Karpas-422 (cell line): ENCODE measurements around the gene CCDC33. TPM values are rescaled to one million over a fixed set of nuclear protein-coding genes. Genes with fewer than 3 reads are reported as not detected.
A peak's percentile ranks its signal among the peaks of the same experiment; 100 is the strongest.

ENCODE experiments used
- DNase-seq: peaks from one replicate; pipeline ENCODE4 v3.0.0-alpha.2; 2015
- H2AFZ ChIP-seq: fragments of 200-600 bp; sonication (generic); 2 replicates; pipeline ENCODE4 v1.6.1; 2014; ENCODE audit warnings: antibody characterized with exemption, low read length, mixed read lengths
- H3K27ac ChIP-seq: fragments of 200-600 bp; sonication (generic); 2 replicates; pipeline ENCODE4 v1.5.1; 2014; ENCODE audit warnings: mild to moderate bottlenecking, low read length, moderate library complexity
- H3K27me3 ChIP-seq: fragments of 200-600 bp; sonication (generic); 2 replicates; pipeline ENCODE4 v1.6.1; 2014; ENCODE audit warnings: low read length, mixed read lengths
- H3K36me3 ChIP-seq: fragments of 200-600 bp; sonication (generic); 2 replicates; pipeline ENCODE4 v1.6.1; 2014; ENCODE audit warnings: low read length, mixed read lengths; ENCODE audit not compliant: insufficient read depth
- H3K4me1 ChIP-seq: fragments of 200-600 bp; sonication (generic); 2 replicates; pipeline ENCODE4 v1.6.1; 2014; ENCODE audit warnings: mild to moderate bottlenecking, low read length, mixed read lengths
- H3K4me2 ChIP-seq: fragments of 200-600 bp; sonication (generic); 2 replicates; pipeline ENCODE4 v1.6.1; 2014; ENCODE audit warnings: low read length, low read depth, mild to moderate bottlenecking; ENCODE audit not compliant: poor library complexity, severe bottlenecking
- H3K4me3 ChIP-seq: fragments of 200-600 bp; sonication (generic); 2 replicates; pipeline ENCODE4 v1.5.1; 2014; ENCODE audit warnings: mild to moderate bottlenecking, antibody characterized with exemption, low read length, mixed read lengths
- H3K79me2 ChIP-seq: fragments of 200-600 bp; sonication (generic); 2 replicates; pipeline ENCODE4 v1.6.1; 2014; ENCODE audit warnings: mild to moderate bottlenecking, low read length, mixed read lengths
- H3K9ac ChIP-seq: fragments of 200-600 bp; sonication (generic); 2 replicates; pipeline ENCODE4 v1.6.0; 2014; ENCODE audit warnings: low read length
- H3K9me2 ChIP-seq: fragments of 200-600 bp; sonication (generic), shearing (Covaris generic); replicated peaks from 2 replicates; pipeline ENCODE4 v1.6.0; 2014; ENCODE audit warnings: mild to moderate bottlenecking, low read length, moderate library complexity; ENCODE audit not compliant: insufficient read depth
- H3K9me3 ChIP-seq: fragments of 300-700, 200-600 bp; sonication (generic); 2 replicates; pipeline ENCODE4 v1.6.1; 2014; ENCODE audit warnings: low read length, mixed read lengths
- H4K20me1 ChIP-seq: fragments of 200-600 bp; sonication (generic); 2 replicates; pipeline ENCODE4 v1.6.1; 2014; ENCODE audit warnings: mild to moderate bottlenecking, antibody characterized with exemption, low read length, low read depth; ENCODE audit not compliant: insufficient read depth
- total RNA-seq: library from RNA; depleted of rRNA; stranded (reverse); fragments of >200 nt; shearing (Covaris generic); gene quantifications from 2 replicates; pipeline ENCODE4 v1.2.3, GENCODE V29; 2014; ENCODE audit warnings: low replicate concordance

CCDC33 gene
- total RNA-seq, 1 experiment from 2014 or later: not detected

- no peaks in the 10 kb centered on the region for H4K20me1 ChIP-seq
- 0 out of 2 replicates have a peak overlapping the region, but pooled peaks have one; percentile 85 for H2AFZ ChIP-seq
- no peak overlapping the region for H3K27ac ChIP-seq
- H3K27me3 ChIP-seq: no peaks in the 10 kb centered on the region
- no peaks in the 10 kb centered on the region for H3K9me2 ChIP-seq
- no peaks in the 10 kb centered on the region for H3K79me2 ChIP-seq
- H3K36me3 ChIP-seq: no peaks in the 10 kb centered on the region
- no peaks in the 10 kb centered on the region for H3K9me3 ChIP-seq
- no peak for DNase-seq
- H3K4me3 ChIP-seq: peak overlapping the region; percentile 79
- peaks cover 20% of the 10 kb centered on the region for H3K4me1 ChIP-seq
- peak overlapping the region; percentile 35 for H3K9ac ChIP-seq
- peak overlapping the region; percentile 98 for H3K4me2 ChIP-seq
Measured at GRCh38 chr15:74374648-74375302, 138.6 kb downstream of the CCDC33 start.

DNA sequence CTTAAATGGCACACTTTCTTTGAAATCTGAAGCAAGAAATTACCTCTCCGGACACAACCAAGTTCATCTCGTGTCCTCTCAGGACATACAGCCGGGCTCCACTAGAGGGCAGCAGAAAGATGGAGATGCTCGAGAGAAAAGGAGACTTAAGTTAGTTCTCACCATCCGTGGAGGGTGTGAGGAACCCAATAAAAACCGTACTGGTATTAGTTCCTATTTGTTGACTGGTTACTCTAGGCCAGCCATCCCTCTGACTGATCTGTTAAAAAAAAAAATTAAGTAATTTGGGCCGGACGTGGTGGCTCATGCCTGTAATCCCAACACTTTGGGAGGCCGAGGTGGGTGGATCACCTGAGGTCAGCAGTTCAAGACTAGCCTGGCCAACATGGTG is 139.2 kb downstream of the CCDC33 start:
- Histone ChIP-seq H3K36me3 (no peaks in the 10 kb centered on the region), H3K9me2 (no peaks in the 10 kb centered on the region), H3K4me1 (peaks cover 20% of the 10 kb centered on the region), H3K27ac (no peak overlapping the region), H4K20me1 (no peaks in the 10 kb centered on the region), H3K4me2 (peak overlapping the region; percentile 98), H3K9me3 (no peaks in the 10 kb centered on the region), H3K27me3 (no peaks in the 10 kb centered on the region), H3K9ac (peak overlapping the region; percentile 35), H3K4me3 (peak overlapping the region; percentile 79; the same call in 1 of the 2 replicates), H3K79me2 (no peaks in the 10 kb centered on the region), H2AFZ (no peak overlapping the region)
- DNase-seq: peak; percentile 97

DNA sequence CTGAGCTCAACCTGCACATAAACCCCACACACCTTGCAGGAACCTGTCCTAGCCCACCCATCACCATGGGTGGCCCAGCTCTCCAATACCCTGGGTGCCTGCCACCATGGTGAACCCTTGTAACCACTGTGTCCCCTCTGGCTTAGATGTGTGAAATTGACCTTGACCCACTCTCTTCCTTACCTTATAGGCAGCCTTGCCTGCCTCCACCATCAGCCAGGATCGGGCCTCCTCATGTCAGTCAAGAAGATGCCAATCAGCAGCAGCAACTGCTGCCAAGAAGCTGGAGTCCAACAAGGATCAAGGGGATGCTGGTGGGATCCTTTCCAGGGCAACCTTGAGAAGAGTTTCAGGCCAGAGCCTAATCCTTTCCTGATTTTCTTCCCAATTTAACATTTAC is 140.1 kb downstream of the CCDC33 start:
- Histone ChIP-seq H3K27ac (no peak overlapping the region), H2AFZ (no peak overlapping the region), H3K36me3 (no peaks in the 10 kb centered on the region), H3K79me2 (no peaks in the 10 kb centered on the region), H3K4me3 (no peak overlapping the region), H3K4me1 (peaks cover 20% of the 10 kb centered on the region), H3K9ac (no peak overlapping the region), H4K20me1 (no peaks in the 10 kb centered on the region), H3K9me2 (no peaks in the 10 kb centered on the region), H3K27me3 (no peaks in the 10 kb centered on the region), H3K4me2 (no peak overlapping the region), H3K9me3 (no peaks in the 10 kb centered on the region)
- no peak for DNase-seq

- no peaks in the 10 kb centered on the region for H4K20me1 ChIP-seq
- DNase-seq: no peak
- no peaks in the 10 kb centered on the region for H3K9me3 ChIP-seq
- no peaks in the 10 kb centered on the region for H3K79me2 ChIP-seq
- H3K27me3 ChIP-seq: no peaks in the 10 kb centered on the region
- no peak overlapping the region for H3K27ac ChIP-seq
- H3K9ac ChIP-seq: no peak overlapping the region
- H3K9me2 ChIP-seq: no peaks in the 10 kb centered on the region
- H3K36me3 ChIP-seq: no peaks in the 10 kb centered on the region
- H2AFZ ChIP-seq: no peak overlapping the region
- H3K4me3 ChIP-seq: no peak overlapping the region
- H3K4me2 ChIP-seq: no peak overlapping the region
- H3K4me1 ChIP-seq: peaks cover 20% of the 10 kb centered on the region
Measured at GRCh38 chr15:74376825-74377581, 140.9 kb downstream of the CCDC33 start.

- H3K4me3 ChIP-seq: no peak overlapping the region
- no peak overlapping the region for H3K4me2 ChIP-seq
- no peaks in the 10 kb centered on the region for H3K27me3 ChIP-seq
- no peaks in the 10 kb centered on the region for H3K9me3 ChIP-seq
- H3K27ac ChIP-seq: no peak overlapping the region
- no peaks in the 10 kb centered on the region for H3K36me3 ChIP-seq
- no peak overlapping the region for H3K9ac ChIP-seq
- no peaks in the 10 kb centered on the region for H3K9me2 ChIP-seq
- no peak for DNase-seq
- H3K4me1 ChIP-seq: peaks cover 26% of the 10 kb centered on the region
- H3K79me2 ChIP-seq: no peaks in the 10 kb centered on the region
- H4K20me1 ChIP-seq: no peaks in the 10 kb centered on the region
- H2AFZ ChIP-seq: no peak overlapping the region
Measured at GRCh38 chr15:74377831-74378766, 142.0 kb downstream of the CCDC33 start.

GRCh38 chr15:74378848-74379247 is 142.7 kb downstream of the CCDC33 start:
- no peaks in the 10 kb centered on the region for H3K9me2 ChIP-seq
- no peaks in the 10 kb centered on the region for H3K9me3 ChIP-seq
- DNase-seq: no peak
- no peaks in the 10 kb centered on the region for H3K27me3 ChIP-seq
- no peaks in the 10 kb centered on the region for H3K36me3 ChIP-seq
- no peak overlapping the region for H3K9ac ChIP-seq
- no peaks in the 10 kb centered on the region for H3K79me2 ChIP-seq
- no peak overlapping the region for H3K4me3 ChIP-seq
- H2AFZ ChIP-seq: no peak overlapping the region
- H4K20me1 ChIP-seq: no peaks in the 10 kb centered on the region
- H3K4me1 ChIP-seq: peaks cover 26% of the 10 kb centered on the region
- H3K27ac ChIP-seq: no peak overlapping the region
- H3K4me2 ChIP-seq: no peak overlapping the region

- Histone ChIP-seq H3K79me2 (no peaks in the 10 kb centered on the region), H4K20me1 (no peaks in the 10 kb centered on the region), H3K4me3 (no peak overlapping the region), H3K27me3 (no peaks in the 10 kb centered on the region), H3K9me3 (no peaks in the 10 kb centered on the region), H3K4me1 (peaks cover 32% of the 10 kb centered on the region), H3K9me2 (no peaks in the 10 kb centered on the region), H3K9ac (no peak overlapping the region), H3K36me3 (no peaks in the 10 kb centered on the region), H2AFZ (no peak overlapping the region), H3K27ac (no peak overlapping the region), H3K4me2 (no peak overlapping the region)
- DNase-seq: no peak
Measured at GRCh38 chr15:74380361-74381189, 144.4 kb downstream of the CCDC33 start.
